ENCODE measurements around the gene PHB1.

GRCh38 chr17:49370971-49371834 lies 43.5 kb downstream of the PHB1 start:
- TF ChIP-seq CTCF (conservative IDR thresholded peaks at IDR 0.05; ENCODE audit: low read depth in 2 of 2) (no peak), ZNF331 (CRISPR knock-in tag; IDR thresholded peaks at IDR 0.05; ENCODE audit: low read depth) (no peak), CREB1 (CRISPR knock-in tag; IDR thresholded peaks at IDR 0.05; ENCODE audit: low read depth) (no peak), POLR2AphosphoS5 (IDR thresholded peaks at IDR 0.05; ENCODE audit: low read depth) (peak; percentile 40; the same call in 1 of the 2 replicates), REST (IDR thresholded peaks at IDR 0.05; ENCODE audit: unreplicated experiment) (no peak), STAT1 (IDR thresholded peaks at IDR 0.05; ENCODE audit: unreplicated experiment) (no peak), EZH2 (IDR thresholded peaks at IDR 0.05; ENCODE audit: low read depth, unreplicated experiment) (no peak)

Data from GM23338 (cell line).